Stimulated activated CD4-positive, alpha-beta T cell treated with anti-CD3 and anti-CD28 coated beads, Interleukin-2, amount 100 ng/mL, for 4 hours (primary cell): Measurements from ENCODE around the gene ZCCHC14.
"Not testable (repeated sequence)": the region's sequence is repeated elsewhere in the genome, so short reads cannot be mapped to it uniquely, and the experiment has no call there.

ENCODE experiments used
- DNase-seq: peaks from one replicate; pipeline ENCODE4 v3.0.0-alpha.2; 2020; ENCODE audit warnings: low read depth

Gene ZCCHC14

DNA sequence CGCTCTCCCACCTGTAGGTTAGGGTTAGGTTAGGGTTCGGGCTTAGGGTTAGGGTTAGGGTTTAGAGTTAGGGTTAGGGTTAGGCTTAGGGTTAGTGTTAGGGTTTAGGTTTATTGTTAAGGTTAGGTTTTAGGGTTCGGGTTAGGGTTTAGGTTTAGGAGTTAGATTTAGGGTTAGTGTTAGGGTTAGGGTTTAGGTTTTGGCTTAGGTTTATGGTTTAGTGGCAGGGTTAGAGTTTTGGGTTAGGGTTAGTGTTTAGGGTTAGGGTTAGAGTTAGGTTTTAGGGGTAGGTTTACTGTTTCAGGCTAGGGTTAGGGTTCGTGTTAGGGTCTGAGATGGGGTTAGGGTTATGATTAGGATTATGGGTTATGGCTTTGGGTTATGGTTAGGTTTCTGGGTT lies 31.6 kb upstream of the ZCCHC14 start:
- DNase-seq: no peak

DNA sequence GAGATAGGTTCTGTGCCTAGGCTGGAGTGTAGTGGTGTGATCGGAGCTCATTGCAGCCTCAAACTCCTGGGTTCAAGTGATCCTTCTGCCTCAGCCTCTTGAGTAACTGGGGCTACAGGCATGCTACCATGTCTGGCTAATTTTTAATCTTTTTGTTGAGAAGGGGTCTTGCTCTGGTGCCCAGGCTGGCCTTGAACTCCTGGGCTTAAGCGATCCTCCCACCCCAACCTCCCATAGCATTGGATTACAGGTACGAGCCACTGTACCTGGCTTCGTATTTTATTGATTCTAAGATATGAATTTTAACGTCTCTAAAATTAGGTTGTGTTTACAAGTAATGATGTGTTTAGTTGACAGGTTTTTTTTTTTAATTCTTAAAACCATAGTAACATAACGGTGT lies 30.8 kb upstream of the ZCCHC14 start:
- DNase-seq: not testable (repeated sequence)

DNA sequence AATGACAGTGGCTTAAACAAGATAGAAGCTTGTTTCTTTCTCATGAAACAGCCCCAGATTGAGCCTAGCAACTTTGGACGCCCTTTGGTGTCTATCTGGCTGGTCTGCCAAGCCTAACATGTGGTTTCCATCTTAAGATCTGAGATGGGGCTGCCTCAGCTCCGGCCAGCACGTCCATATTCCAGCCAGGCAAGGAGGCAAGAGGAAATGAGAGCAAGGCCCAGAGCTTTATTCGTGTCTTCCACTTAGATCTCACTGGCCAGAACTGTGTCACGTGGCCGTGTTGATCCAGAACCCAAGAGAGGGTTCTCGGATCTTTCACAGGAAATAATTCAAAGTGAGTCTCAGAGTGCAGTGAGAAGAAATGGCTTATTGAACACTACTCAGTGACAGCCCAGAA lies 28.9 kb upstream of the ZCCHC14 start:
- DNase-seq: not testable (repeated sequence)

DNA sequence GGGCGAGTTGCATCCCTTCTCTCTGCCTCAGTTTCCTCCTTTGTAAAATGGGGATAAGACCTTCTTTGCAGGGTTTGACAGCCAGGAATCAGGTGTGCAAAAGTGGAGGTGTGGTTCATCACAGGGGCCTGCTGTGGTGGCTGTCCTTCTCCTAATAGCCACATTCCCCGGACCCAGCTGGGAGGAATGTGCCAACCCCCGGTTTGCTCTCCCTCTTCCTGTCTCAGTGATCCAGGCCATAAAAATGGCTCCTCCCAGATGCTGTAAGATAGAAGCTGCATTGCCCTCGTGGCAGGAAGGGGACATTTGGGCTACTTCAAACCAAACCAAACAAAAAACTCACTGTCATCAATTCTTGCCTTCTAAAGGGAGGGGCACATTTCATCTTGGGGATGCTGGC lies 26.3 kb upstream of the ZCCHC14 start:
- not testable (repeated sequence) for DNase-seq

DNA sequence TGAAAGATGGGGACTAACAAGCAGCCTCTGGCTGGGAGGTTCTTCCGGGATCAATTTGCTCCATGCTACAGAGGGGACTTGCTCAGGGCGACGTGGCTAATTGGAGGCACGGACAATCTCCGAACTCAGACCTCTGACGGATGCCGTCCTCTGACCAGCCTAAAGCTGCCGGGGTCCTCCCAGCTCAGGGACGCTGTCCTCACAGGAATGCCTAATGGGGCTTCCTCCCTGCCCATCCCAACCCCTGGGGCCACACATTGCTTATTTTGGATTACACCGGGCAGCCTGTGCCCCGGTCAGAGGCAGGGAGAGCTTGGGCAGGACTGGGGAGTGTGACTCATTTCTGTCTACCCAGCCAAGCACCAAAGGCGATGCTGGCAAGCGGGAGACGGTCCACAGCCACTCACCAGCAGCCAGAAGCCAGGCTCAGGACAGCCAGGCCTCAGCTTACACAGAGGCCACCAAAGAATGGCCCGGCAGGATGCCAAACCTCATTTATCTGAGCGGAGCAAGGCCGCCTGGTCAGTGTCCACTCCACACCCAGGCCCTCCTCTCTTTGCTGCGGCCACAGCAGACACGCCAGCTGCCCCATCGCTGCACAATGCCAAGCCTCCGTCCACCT lies 25.7 kb upstream of the ZCCHC14 start:
- DNase-seq: not testable (repeated sequence)

DNA sequence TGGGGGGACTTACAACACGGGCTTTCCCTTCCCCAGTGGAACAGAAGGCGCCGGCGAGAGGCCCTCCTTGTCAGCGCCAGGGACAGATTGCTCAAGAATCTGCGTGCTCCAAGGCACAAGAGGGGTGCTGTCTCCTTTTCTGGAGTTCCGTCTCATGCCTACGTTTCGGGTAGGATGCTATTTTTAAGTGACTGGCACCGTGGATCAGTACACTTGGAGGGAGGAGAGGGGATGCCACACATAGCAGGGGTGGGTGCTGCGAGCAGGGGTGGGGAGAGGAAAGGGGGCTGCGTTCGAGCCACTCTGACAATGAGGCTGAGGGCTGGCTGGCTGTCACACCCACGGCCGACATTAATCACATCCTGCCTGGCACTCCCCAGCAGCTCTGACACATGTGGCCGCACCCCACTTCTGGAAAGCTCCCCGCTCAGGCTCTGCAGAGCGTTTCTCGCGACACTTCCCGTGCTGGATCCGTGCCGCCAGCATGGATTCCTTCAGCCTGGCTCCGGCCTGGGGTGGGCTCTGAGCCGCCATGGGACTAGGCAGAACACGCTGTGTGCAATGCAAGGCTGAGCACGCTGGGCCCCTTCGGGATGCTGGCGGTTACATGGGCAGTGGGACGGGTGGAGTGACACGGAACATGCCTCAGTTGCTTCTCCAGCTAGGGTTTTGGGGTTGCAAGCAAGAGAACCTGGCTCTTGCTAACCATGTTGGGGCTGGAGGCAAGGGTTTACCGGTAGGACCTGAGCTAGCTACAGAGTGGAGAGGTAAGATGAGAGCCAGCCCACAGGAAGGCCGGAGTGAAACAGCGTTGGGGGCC lies 25.0 kb upstream of the ZCCHC14 start:
- DNase-seq: not testable (repeated sequence)

DNA sequence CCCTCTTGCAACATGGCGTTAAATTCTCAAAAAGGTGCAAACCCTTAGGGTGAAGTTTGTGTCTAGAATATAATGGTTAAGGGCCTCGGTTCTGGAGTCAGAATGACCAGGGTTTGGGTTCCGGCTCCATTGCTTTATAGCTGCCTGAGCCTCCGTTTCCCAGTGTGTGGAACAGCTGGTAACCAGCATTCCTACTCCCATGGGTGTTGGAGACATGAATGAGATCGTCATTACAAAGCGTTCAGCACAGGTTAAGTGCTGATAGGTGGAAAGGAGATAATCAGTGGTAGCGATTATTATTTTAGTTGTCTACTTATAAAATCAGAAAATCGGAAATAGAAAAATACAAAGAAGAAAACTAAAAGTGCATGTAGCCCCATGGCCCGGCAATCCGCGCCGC lies 23.5 kb upstream of the ZCCHC14 start:
- DNase-seq: no peak

DNA sequence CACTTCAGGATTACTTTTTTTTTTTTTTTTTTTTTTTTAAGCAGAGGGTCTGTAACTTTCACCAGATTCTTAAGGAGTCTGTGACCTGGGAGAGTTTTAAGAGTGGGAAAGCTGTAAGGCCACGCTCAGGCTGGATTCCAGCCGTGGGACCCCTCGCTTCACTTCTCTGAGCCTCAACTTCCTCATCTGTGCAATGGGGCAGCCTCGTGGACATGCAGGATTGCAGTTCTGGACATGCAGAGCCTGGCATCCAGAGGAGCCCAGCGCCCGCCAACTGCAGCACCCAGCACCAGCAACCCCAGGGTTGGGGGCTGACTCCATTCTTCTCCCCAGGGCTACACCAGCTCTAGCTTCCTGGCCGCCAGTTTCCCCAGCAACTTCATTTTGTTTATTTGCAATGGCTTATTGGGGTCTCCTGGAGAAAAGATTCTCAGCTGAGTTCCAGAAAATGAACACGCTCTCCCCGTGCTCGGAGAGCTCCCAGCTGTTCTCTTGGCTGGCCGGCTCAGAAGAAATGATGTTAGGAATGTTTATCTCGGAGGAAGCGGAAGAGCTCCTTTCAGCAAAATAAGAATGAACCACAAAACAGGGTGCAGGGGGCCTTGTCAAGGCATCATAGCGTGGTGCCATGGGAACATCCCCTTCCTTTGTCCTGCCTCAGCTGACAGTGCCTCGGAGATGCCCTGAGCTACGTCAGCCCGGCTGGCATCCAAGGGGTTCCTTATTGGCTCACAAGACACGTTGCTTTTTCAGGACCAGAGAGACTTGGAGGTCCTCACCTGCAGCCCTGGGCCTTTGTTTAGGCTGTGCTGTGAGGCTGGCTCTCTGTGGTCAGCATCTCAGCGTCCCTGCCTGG lies 22.9 kb upstream of the ZCCHC14 start:
- DNase-seq: no peak

DNA sequence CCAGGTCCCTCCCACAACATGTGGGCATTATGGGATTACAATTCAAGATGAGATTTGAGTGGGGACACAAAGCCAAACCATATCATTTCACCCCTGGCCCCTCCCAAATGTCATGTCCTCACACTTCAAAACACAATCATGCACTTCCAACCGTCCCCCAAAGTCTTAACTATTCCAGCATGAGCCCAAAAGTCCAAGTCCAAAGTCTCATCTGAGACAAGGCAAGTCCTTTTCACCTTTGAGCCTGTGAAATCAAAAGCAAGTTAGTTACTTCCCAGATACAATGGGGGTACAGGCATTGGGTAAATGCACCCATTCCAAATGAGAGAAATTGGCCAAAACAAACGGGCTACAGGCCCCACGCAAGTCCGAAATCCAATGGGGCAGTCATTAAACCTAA lies 17.0 kb upstream of the ZCCHC14 start:
- not testable (repeated sequence) for DNase-seq

DNA sequence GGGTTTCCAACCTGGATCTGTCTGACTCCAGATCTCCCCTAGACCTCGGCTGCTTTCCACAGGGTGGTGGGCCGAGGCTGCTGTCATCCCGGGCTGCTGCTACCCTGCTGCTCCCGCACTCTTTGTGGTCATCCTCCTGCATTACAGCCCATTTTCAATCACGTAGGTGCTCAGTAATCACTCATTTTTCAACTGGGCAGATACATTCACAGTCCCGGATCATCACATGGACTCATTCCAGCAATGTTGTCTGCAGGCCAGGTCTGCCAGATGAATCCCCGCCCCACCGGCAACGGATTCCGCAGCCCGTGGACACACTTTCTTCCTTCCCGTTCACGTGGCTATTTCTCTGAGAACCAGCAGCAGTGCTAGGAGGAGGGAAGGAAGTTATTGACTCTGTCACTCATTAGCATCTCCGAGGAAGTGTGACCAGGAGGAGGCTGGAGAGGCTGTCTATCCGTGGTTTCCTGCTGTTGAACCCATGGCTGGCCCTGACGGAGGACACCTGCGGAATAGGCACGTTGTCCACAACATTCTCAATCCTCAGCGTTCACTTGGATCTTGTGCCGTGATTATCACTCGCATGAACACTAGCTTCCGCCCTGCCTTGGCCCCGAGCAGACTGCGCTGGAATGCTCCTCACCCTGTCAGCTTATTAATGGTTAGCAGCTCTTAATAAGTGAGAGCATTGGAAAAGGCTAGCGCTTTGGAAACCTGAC lies 14.7 kb upstream of the ZCCHC14 start:
- no peak for DNase-seq

DNA sequence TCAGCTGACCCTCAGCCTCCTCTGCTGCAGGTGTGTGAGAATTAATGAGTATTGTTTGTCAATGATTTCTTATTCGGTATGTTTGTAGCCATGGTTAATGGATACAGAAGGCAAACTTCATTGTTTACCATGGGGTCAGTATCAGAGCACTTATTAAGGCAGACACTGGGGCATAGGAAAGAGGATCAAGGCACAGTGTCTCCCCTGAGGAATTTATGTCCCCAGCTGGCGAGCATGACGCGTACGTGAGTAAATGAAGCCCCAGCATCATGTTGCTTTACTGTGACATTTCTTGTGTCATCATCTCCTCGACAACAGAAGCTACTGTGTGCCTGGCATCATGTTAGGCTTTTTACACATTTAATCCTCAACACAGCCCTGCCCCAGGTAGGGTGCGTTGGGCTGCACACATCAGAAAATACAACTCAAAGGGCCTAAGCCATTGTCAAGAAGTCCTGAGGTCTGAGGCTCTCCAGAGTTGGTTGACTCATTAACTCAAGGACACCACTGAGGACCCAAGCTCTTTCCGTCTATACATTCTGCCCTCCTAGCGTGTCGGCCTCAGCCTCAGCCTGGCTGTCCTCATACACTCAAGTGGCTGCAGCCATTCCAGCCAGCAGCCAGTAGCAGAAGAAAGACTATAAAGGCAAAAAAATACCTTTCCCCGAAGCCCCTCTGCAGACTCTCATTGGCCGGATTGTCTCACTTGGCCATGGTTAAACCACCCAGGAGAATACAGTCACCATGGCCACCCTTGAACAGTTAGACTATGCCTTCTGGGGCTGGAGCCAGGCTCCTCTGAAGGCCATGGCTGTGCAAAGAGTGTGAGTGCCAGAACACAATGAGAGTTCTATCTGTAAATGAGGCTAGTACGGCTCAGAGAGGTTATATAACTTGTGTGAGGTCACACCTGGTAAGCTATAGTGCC lies 13.9 kb upstream of the ZCCHC14 start:
- DNase-seq: no peak

DNA sequence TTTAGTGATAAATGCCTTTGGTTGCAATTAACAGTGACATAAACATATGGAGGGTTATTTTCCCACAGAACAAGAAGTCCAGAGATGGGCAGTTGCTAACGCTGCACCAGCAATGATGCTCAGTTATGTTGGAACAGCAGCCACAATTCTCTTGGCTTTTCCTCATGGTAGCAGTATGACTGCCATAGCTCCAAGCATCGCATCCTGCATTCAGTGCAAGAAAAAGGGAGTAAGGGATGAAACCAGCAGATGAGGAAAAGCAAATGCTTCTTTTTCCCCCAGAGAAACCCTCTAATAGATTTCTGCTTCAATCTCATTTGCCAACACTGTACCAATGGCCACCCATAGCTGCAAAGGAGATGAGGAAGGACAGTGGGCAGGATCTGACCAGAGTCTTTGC lies 13.0 kb upstream of the ZCCHC14 start:
- no peak for DNase-seq

DNA sequence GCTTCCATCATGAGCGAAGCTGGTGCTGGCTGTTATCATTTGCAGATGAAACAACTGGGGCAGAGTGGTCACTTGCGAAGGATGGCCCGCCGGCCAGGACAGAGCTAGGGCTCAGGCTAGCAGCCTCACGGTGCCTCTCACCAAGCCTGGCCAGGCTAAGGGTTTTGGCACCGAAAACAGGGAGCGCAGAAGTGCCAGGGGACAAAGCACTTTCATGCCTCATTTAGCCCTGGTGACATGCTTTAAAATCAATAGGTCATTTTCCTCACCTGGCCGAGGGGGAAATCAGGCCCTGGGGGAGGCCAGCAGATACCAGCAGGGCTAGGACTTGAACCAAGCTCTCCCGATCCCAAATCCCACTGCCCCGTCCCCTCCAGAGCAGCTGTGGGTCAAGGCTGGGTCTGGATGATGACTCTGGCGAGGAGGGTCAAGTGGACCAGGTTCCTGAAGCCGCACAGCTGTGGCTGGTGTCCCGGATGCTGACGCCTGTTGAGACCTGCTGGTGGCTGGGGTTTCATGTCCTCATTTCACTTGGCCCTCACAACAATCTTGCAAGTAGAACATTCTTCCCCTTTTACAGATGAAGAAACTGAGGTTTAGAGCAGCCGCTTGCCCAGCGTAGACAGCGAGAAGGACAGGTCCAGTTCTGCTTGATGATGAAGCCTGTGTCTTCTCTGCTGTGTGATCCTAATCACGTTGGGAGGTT lies 10.6 kb upstream of the ZCCHC14 start:
- not testable (repeated sequence) for DNase-seq

DNA sequence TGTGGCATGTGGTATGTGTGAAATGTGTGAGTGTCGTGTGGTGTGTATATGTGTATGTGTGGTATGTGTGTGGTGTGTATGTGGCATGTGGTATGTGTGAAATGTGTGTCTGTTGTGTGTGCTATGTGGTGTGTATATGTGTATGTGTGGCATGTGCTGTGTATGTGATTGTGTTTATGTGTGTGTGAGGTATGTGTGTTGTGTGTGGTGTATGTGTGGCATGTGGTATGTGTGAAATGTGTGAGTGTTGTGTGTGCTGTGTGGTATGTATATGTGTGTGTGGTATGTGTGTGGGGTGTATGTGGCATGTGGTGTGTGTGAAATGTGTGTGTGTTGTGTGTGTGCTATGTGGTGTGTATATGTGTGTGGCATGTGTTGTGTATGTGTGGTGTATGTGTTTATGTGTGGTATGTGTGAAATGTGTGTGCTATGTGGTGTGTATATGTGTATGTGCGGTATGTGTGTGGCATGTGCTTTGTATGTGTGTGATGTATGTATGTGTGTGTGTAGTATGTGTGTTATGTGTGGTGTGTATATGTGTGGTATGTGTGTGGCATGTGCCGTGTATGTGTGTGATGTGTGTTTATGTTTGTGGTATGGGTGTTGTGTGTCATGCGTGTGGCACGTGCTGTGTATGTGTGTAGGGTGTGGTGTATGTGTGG lies 9.6 kb upstream of the ZCCHC14 start:
- DNase-seq: no peak

DNA sequence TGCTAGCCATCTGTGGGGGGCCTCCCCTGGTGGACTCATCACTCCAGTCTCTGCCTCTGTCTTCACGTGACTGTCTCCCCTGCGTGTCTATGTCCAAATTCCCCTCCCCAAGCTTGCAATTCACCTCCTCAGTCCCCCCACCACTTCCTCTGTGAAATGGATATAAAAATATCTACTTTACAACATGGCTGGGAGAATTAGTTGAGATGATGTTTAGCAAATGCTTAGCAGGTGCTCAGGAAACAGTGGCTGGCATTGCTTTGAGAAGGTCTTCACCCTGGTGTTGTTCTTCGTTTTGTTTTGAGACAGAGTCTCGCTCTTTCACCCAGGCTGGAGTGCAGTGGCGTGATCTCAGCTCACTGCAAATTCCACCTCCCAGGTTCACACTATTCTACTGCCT lies 8.3 kb upstream of the ZCCHC14 start:
- DNase-seq: no peak

DNA sequence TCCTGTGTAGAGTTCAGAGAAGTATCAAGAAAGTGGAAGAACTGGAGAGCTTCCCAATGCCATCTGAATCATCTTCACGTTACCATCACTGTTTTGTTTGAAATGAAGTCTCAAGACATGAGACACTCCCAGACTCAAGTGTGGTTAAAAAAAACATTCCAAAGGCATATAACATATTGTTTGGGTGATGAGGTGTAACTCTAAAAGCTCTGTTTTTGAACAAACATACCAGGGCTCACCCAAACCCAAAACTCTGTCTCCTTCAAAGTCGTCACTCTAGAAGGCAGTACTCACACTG lies 6.3 kb upstream of the ZCCHC14 start:
- no peak for DNase-seq

DNA sequence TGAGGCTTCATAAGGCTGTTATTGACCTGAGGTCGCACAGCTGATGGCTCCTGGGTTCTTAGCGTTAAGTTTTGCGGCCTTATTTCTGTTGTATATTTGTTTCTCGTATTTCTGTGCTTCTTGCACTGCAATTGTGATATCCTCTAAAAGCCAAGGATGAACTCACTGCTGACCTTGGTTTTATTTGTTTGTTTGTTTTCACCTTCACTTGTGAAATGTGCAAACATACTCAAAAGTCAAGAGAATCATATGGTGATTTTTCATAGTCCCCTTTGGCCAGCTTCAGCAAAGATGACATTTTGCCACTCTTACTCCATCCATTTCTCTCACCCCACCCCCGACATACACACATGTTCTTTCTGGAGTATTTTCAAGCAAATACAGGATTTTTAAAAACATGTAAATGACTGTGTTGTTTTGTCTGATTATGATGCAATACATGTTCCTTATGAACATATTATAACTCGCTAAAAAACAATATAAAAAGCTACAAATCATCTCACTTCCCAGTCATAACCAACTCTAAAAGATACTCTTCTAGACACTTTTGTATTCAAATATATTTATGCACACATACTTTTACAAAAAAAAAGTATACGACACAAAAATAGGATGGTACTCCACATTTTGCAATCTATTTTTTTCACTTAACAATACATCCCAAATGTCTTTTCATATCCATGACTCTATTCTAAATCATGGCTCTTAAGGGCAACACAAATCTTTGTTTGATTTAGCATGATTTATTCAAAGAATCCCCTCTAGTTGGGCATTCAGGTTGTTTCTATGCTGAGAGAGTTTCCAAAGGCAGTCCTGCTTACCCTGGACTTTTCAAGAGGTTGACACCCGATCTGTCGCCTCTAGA lies 5.7 kb upstream of the ZCCHC14 start:
- no peak for DNase-seq

DNA sequence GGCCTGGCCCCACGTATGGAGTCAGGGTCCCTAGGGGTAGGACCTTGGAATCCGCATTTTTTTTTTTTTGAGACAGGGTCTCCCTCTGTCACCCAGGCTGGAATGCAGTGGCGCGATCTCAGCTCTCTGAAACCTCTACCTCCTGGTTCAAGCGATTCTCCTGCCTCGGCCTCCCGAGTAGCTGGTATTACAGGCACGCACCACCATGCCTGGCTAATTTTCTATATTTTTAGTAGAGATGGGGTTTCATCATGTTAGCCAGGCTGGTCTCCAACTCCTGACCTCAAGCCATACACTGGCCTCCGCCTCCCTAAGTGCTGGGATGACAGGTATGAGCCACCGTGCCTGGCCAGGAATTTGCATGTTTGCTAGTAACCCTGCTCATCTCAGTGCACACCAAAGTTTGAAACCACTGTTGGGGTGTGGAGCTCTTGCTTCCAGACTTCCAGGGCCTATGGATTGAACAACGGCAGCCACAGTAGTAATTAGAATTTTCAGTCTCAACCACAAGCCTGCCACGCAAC lies 5.0 kb upstream of the ZCCHC14 start:
- DNase-seq: not testable (repeated sequence)
